Measurements from ENCODE around the gene TRAK1.
"Not testable (repeated sequence)": the region's sequence is repeated elsewhere in the genome, so short reads cannot be mapped to it uniquely, and the experiment has no call there.

The TRAK1 gene

GRCh38 chr3:42090973-42091731 lies at the start of gene TRAK1:
TSS of gene TRAK1 (plus strand) at chr3:42091357. CDS start at chr3:42091470, 113 bp downstream.
- Histone ChIP-seq H3K9me3 (replicated peaks in 1 of 11) (peaks cover 0 to 38% (median 14%) of the 10 kb centered on the region in 11 experiments; a peak in 13 of 22 replicates), H3K36me3 (peaks cover 70 to 90% (median 80%) of the 10 kb centered on the region in 11 experiments), H3K4me1 (peaks cover 6 to 37% (median 27%) of the 10 kb centered on the region in 10 experiments), H3K9ac (no peak within 1 kb of the TSS), H3K27me3 (no peaks in the 10 kb centered on the region), H3K4me3 (no peak within 1 kb of the TSS; a peak in 1 of 20 replicates), H3K27ac (peak within 1 kb of the TSS in 7 of 11 experiments; percentile 6 to 42 (median 11); a peak in 5 of 22 replicates), H4K20me1 (peaks cover 0 to 45% (median 19%) of the 10 kb centered on the region in 11 experiments; a peak in 14 of 22 replicates), H3K4me2 (peak within 1 kb of the TSS in 7 of 11 experiments; percentile 8 to 33 (median 18); a peak in 9 of 22 replicates)
- TF ChIP-seq Cebpa-rat (IDR thresholded peaks at IDR 0.05) = no peak

GRCh38 chr3:42042747-42043098 lies 48.4 kb upstream of the TRAK1 start:
- Histone ChIP-seq H3K9ac (peak overlapping the region in 5 of 11 experiments; percentile 8 to 37 (median 27); a peak in 2 of 22 replicates), H3K27me3 (no peaks in the 10 kb centered on the region), H3K4me3 (no peak overlapping the region), H3K9me3 (replicated peaks in 1 of 11) (no peaks in the 10 kb centered on the region), H3K4me2 (peak overlapping the region; percentile 49 to 80 (median 65)), H3K36me3 (peaks cover 0 to 11% (median 0%) of the 10 kb centered on the region in 11 experiments; a peak in 2 of 22 replicates), H3K27ac (peak overlapping the region in 9 of 11 experiments; percentile 24 to 59 (median 47); a peak in 17 of 22 replicates), H4K20me1 (peaks cover 35 to 98% (median 64%) of the 10 kb centered on the region in 11 experiments; a peak in 19 of 22 replicates), H3K4me1 (peaks cover 43 to 90% (median 73%) of the 10 kb centered on the region in 10 experiments)
- TF ChIP-seq Cebpa-rat (IDR thresholded peaks at IDR 0.05) = no peak

- Histone ChIP-seq H3K36me3 (peaks cover 0 to 7% (median 0%) of the 10 kb centered on the region in 11 experiments; a peak in 1 of 22 replicates), H4K20me1 (peaks cover 30 to 98% (median 65%) of the 10 kb centered on the region in 11 experiments; a peak in 20 of 22 replicates), H3K4me1 (peaks cover 46 to 95% (median 77%) of the 10 kb centered on the region in 10 experiments), H3K4me3 (no peak overlapping the region), H3K9me3 (replicated peaks in 1 of 11) (no peaks in the 10 kb centered on the region), H3K27me3 (no peaks in the 10 kb centered on the region), H3K4me2 (peak overlapping the region; percentile 49 to 80 (median 65)), H3K9ac (peak overlapping the region in 5 of 11 experiments; percentile 8 to 37 (median 27); a peak in 6 of 22 replicates), H3K27ac (peak overlapping the region in 10 of 11 experiments; percentile 9 to 59 (median 46); a peak in 19 of 22 replicates)
- TF ChIP-seq Cebpa-rat (IDR thresholded peaks at IDR 0.05) = no peak
Observed at GRCh38 chr3:42043099-42043813, 47.9 kb upstream of the TRAK1 start.

GRCh38 chr3:42045708-42046243 lies 45.4 kb upstream of the TRAK1 start:
- TF ChIP-seq Cebpa-rat (IDR thresholded peaks at IDR 0.05) = no peak
- H3K27ac ChIP-seq = no peak overlapping the region
- H3K36me3 ChIP-seq = peaks cover 0 to 4% (median 0%) of the 10 kb centered on the region in 11 experiments; a peak in 1 of 22 replicates
- no peaks in the 10 kb centered on the region for H3K27me3 ChIP-seq
- no peaks in the 10 kb centered on the region for H3K9me3 ChIP-seq (replicated peaks in 1 of 11)
- no peak overlapping the region for H3K9ac ChIP-seq
- peaks cover 28 to 98% (median 72%) of the 10 kb centered on the region in 11 experiments; a peak in 20 of 22 replicates for H4K20me1 ChIP-seq
- H3K4me1 ChIP-seq = peaks cover 56 to 91% (median 72%) of the 10 kb centered on the region in 10 experiments
- no peak overlapping the region for H3K4me3 ChIP-seq
- peak overlapping the region; percentile 36 to 64 (median 55); a peak in 15 of 22 replicates for H3K4me2 ChIP-seq

GRCh38 chr3:42048526-42048925 lies 42.6 kb upstream of the TRAK1 start:
- H4K20me1 ChIP-seq = peaks cover 37 to 96% (median 77%) of the 10 kb centered on the region in 11 experiments; a peak in 21 of 22 replicates
- peaks cover 40 to 74% (median 66%) of the 10 kb centered on the region in 10 experiments for H3K4me1 ChIP-seq
- H3K4me2 ChIP-seq = peak overlapping the region; percentile 58 to 87 (median 67)
- H3K27me3 ChIP-seq; H3K9me3 ChIP-seq (replicated peaks in 1 of 11); H3K36me3 ChIP-seq: not testable (repeated sequence)
- H3K4me3 ChIP-seq = peak overlapping the region in 1 of 10 experiments; percentile 19; a peak in 1 of 20 replicates
- peak overlapping the region in 6 of 11 experiments; percentile 2 to 39 (median 15); a peak in 5 of 22 replicates for H3K27ac ChIP-seq
- H3K9ac ChIP-seq = peak overlapping the region in 2 of 11 experiments; percentile 21 to 22; a peak in 2 of 22 replicates

- Histone ChIP-seq H3K27ac (no peak overlapping the region), H3K9ac (no peak overlapping the region), H3K27me3 (no peaks in the 10 kb centered on the region), H4K20me1 (peaks cover 36 to 98% (median 76%) of the 10 kb centered on the region in 11 experiments; a peak in 20 of 22 replicates), H3K9me3 (replicated peaks in 1 of 11) (peaks cover 0 to 2% (median 0%) of the 10 kb centered on the region in 11 experiments; a peak in 2 of 22 replicates), H3K4me1 (peaks cover 27 to 58% (median 51%) of the 10 kb centered on the region in 10 experiments), H3K4me2 (no peak overlapping the region), H3K36me3 (peaks cover 0 to 7% (median 2%) of the 10 kb centered on the region in 11 experiments; a peak in 6 of 22 replicates), H3K4me3 (no peak overlapping the region)
- no peak for TF ChIP-seq Cebpa-rat (IDR thresholded peaks at IDR 0.05)
Observed at GRCh38 chr3:42050126-42050525, 41.0 kb upstream of the TRAK1 start.

- Histone ChIP-seq H3K9me3 (replicated peaks in 1 of 11) (peaks cover 0 to 8% (median 6%) of the 10 kb centered on the region in 11 experiments; a peak in 5 of 22 replicates), H3K9ac (no peak overlapping the region), H3K4me2 (peak overlapping the region in 3 of 11 experiments; percentile 13 to 37 (median 32); a peak in 6 of 22 replicates), H3K36me3 (peaks cover 0 to 13% (median 8%) of the 10 kb centered on the region in 11 experiments; a peak in 10 of 22 replicates), H4K20me1 (peaks cover 32 to 98% (median 68%) of the 10 kb centered on the region in 11 experiments; a peak in 20 of 22 replicates), H3K4me1 (peaks cover 20 to 46% (median 37%) of the 10 kb centered on the region in 10 experiments), H3K27ac (no peak overlapping the region), H3K27me3 (no peaks in the 10 kb centered on the region), H3K4me3 (no peak overlapping the region)
- TF ChIP-seq Cebpa-rat (IDR thresholded peaks at IDR 0.05) = no peak
Observed at GRCh38 chr3:42051384-42052131, 39.6 kb upstream of the TRAK1 start.

Measured in BLaER1 treated with 17β-estradiol and CSF1 and Interleukin-3, amounts not matched to agents 10 nM and 100 nM (cell line).